Sigmoid colon (tissue), 3 donors: Measurements from ENCODE around the gene CATSPERB.

Experiments
- POLR2A ChIP-seq, 2 donors: fragments of 450-650 bp; IDR thresholded peaks; one replicate each; pipeline ENCODE4 v1.6.1; 2016; ENCODE audit warnings: antibody characterized with exemption in 2 of 2, mild to moderate bottlenecking in 2 of 2, moderate library complexity in 2 of 2
- TF ChIP-seq, protein P1 (sequence below), 4 experiments: fragments of 450-650 bp in 3 of 4; fragments of 200-600 bp in 1 of 4; IDR thresholded peaks; one replicate each; pipeline ENCODE4 v1.5.1; 2016 to 2019; ENCODE audit warnings: antibody characterized with exemption in 4 of 4, mild to moderate bottlenecking in 3 of 4, moderate library complexity in 2 of 4

DNA sequence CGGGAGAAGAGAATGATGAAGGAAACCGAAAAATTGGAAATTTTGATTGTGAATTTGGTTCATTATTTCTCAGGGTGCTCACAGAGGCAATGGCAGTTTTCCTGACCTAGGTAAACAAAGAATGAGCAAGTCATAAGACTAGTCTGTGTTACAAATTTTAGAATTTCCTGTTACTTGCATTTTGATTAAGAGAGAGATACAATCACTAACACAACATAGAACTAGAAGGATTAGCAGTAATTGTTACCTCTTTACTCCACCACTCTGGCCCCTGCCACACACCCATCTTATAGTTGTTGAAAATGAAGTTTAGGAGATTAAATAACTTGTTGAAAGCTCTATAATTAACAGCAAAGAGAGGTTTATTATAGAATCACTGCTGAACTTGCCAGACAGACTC is 62.0 kb downstream of the CATSPERB start:
- TF ChIP-seq, protein P1, sequence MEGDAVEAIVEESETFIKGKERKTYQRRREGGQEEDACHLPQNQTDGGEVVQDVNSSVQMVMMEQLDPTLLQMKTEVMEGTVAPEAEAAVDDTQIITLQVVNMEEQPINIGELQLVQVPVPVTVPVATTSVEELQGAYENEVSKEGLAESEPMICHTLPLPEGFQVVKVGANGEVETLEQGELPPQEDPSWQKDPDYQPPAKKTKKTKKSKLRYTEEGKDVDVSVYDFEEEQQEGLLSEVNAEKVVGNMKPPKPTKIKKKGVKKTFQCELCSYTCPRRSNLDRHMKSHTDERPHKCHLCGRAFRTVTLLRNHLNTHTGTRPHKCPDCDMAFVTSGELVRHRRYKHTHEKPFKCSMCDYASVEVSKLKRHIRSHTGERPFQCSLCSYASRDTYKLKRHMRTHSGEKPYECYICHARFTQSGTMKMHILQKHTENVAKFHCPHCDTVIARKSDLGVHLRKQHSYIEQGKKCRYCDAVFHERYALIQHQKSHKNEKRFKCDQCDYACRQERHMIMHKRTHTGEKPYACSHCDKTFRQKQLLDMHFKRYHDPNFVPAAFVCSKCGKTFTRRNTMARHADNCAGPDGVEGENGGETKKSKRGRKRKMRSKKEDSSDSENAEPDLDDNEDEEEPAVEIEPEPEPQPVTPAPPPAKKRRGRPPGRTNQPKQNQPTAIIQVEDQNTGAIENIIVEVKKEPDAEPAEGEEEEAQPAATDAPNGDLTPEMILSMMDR (IDR thresholded peaks at IDR 0.05) = no peak
- no peak for TF ChIP-seq POLR2A (IDR thresholded peaks at IDR 0.05)
